K562 (cell line): ENCODE data around the gene EMD. TPM values are rescaled to one million over a fixed set of nuclear protein-coding genes. Genes with fewer than 3 reads are reported as not detected.

ENCODE experiments used
- ATAC-seq: fragments of 200-7000 bp; cut with Tn5 transposase; 3 replicates; pipeline ENCODE4 v1.9.1; 2020; ENCODE audit warnings: moderate library complexity
- BruUV-seq: library from RNA; stranded (reverse); fragments of 400-500 nt; replicated peaks from 2 replicates; lab custom pipeline; 2021; lab: Mats Ljungman, UMichigan
- CTCF ChIA-PET: fragments of 300-600 bp; formaldehyde crosslinking; extraction: SDS; loops from one replicate; lab custom pipeline; 2021; ENCODE audit warnings: low intra/inter-chr PET ratio; lab: Yijun Ruan, JAX
- POLR2A ChIA-PET: fragments of 300-600, 350-650 bp; sonication (Branson Sonifier 250); formaldehyde crosslinking; extraction: SDS; loops from one replicate; lab custom pipeline; 2021; ENCODE audit warnings: antibody characterized with exemption, inconsistent platforms; lab: Yijun Ruan, JAX
- DNase-seq, 4 experiments: peaks; one replicate each; pipeline versions ENCODE4 v3.0.0 to v3.0.0-alpha.2; 2011 to 2018; ENCODE audit warnings: low spot score in 3 of 4, mixed read lengths in 3 of 4; ENCODE audit errors: extremely low read depth in 1 of 4
- FAIRE-seq: peaks from 2 replicates; lab custom pipeline; 2011; peaks lifted over from hg19 to GRCh38; lab: Jason Lieb, UNC
- H2AFZ ChIP-seq: 2 replicates; pipeline ENCODE4 v1.6.0; 2011; ENCODE audit warnings: low read depth, low read length, control low read depth, inconsistent platforms
- H3K27ac ChIP-seq: fragments of 200-600 bp; 3 replicates; pipeline ENCODE4 v1.8.0; 2011; ENCODE audit warnings: low read depth, mild to moderate bottlenecking, control low read depth, inconsistent platforms, low read length, moderate library complexity, mixed read lengths; ENCODE audit errors: extremely low read depth
- H3K27me3 ChIP-seq, 2 experiments: fragments of 300-600 bp in 1 of 2; 2 replicates in 1 of 2; 3 replicates in 1 of 2; pipeline versions ENCODE4 v1.6.0 to v1.8.0; 2011; ENCODE audit warnings: inconsistent platforms in 2 of 2, low read length in 2 of 2, mild to moderate bottlenecking in 1 of 2, mixed read lengths in 1 of 2, moderate library complexity in 1 of 2; ENCODE audit not compliant: control insufficient read depth in 2 of 2, insufficient read depth in 2 of 2
- H3K36me3 ChIP-seq: fragments of 300-600 bp; 3 replicates; pipeline ENCODE4 v1.8.0; 2011; ENCODE audit warnings: mild to moderate bottlenecking, low read length, inconsistent platforms; ENCODE audit not compliant: control insufficient read depth, insufficient read depth
- H3K4me1 ChIP-seq, 2 experiments: fragments of 200-600 bp in 1 of 2; replicated peaks in 1 of 2; 2 replicates in 1 of 2; 3 replicates in 1 of 2; pipeline versions ENCODE4 v1.5.1 to v1.8.0; 2011; ENCODE audit warnings: inconsistent platforms in 2 of 2, low read length in 2 of 2, mild to moderate bottlenecking in 1 of 2, mixed read lengths in 1 of 2, moderate library complexity in 1 of 2; ENCODE audit not compliant: control insufficient read depth in 2 of 2, insufficient read depth in 2 of 2
- H3K4me2 ChIP-seq: 2 replicates; pipeline ENCODE4 v1.6.1; 2011; ENCODE audit warnings: low read length, control low read depth, inconsistent platforms, mixed read lengths; ENCODE audit not compliant: insufficient read depth
- H3K4me3 ChIP-seq: fragments of 200-600 bp; sonication (generic), shearing (Covaris generic); 2 replicates; pipeline ENCODE4 v1.5.1; 2016; ENCODE audit warnings: control low read depth, inconsistent platforms
- H3K79me2 ChIP-seq: fragments of 200-600 bp; 3 replicates; pipeline ENCODE4 v1.8.0; 2011; ENCODE audit warnings: low read length, inconsistent platforms; ENCODE audit not compliant: control insufficient read depth, insufficient read depth
- H3K9ac ChIP-seq, 2 experiments: 2 replicates each; pipeline versions ENCODE4 v1.6.0 to v1.6.1; 2011; ENCODE audit warnings: low read depth in 2 of 2, low read length in 2 of 2, control low read depth in 1 of 2, inconsistent platforms in 1 of 2, mild to moderate bottlenecking in 1 of 2, mixed read lengths in 1 of 2; ENCODE audit not compliant: insufficient read depth in 1 of 2
- H3K9me1 ChIP-seq: one replicate; pipeline ENCODE4 v1.6.0; 2011; ENCODE audit warnings: inconsistent platforms, mild to moderate bottlenecking, low read length, moderate library complexity; ENCODE audit not compliant: control insufficient read depth, insufficient read depth
- H3K9me3 ChIP-seq: replicated peaks from 2 replicates; pipeline ENCODE4 v1.5.1; 2011; ENCODE audit warnings: low read depth, low read length, inconsistent platforms; ENCODE audit not compliant: control insufficient read depth, insufficient read depth
- H4K20me1 ChIP-seq: replicated peaks from 2 replicates; pipeline ENCODE4 v1.6.1; 2011; ENCODE audit warnings: low read length, inconsistent platforms, mixed read lengths; ENCODE audit not compliant: control insufficient read depth, insufficient read depth
- ATF1 ChIP-seq, 2 experiments: fragments of 450-650 bp in 1 of 2; IDR thresholded peaks; 2 replicates each; pipeline ENCODE4 v1.6.1; 2016; ENCODE audit warnings: missing compliant biosample characterization in 1 of 2, missing genetic modification characterization in 1 of 2
- BCLAF1 ChIP-seq, 2 experiments: fragments of 450-650 bp in 1 of 2; IDR thresholded peaks; 2 replicates each; pipeline ENCODE4 v1.6.1; 2011 to 2017; ENCODE audit warnings: low read depth in 2 of 2, antibody characterized with exemption in 1 of 2, borderline replicate concordance in 1 of 2, low read length in 1 of 2, mild to moderate bottlenecking in 1 of 2, mixed read lengths in 1 of 2; ENCODE audit not compliant: control insufficient read depth in 1 of 2
- E2F5 ChIP-seq: sonication (generic); formaldehyde crosslinking; IDR thresholded peaks from 2 replicates; pipeline ENCODE4 v1.8.0; 2022; ENCODE audit warnings: mild to moderate bottlenecking, missing genetic modification reagents
- ELF1 ChIP-seq: fragments of 200-800 bp; sonication (Bioruptor generic); IDR thresholded peaks from 2 replicates; pipeline ENCODE4 v1.6.1; 2016; ENCODE audit warnings: missing genetic modification characterization, missing compliant biosample characterization
- FOXK1 ChIP-seq: sonication (generic); formaldehyde crosslinking; IDR thresholded peaks from 2 replicates; pipeline ENCODE4 v1.8.0; 2022; ENCODE audit warnings: missing genetic modification reagents, mild to moderate bottlenecking, borderline replicate concordance
- GATAD2B ChIP-seq: fragments of 450-650 bp; IDR thresholded peaks from 2 replicates; pipeline ENCODE4 v1.6.1; 2017; ENCODE audit warnings: mild to moderate bottlenecking, borderline replicate concordance
- LARP7 ChIP-seq: fragments of 450-650 bp; IDR thresholded peaks from 2 replicates; pipeline ENCODE4 v1.6.1; 2016
- RBFOX2 ChIP-seq: fragments of 200-400 bp; formaldehyde crosslinking; IDR thresholded peaks from 2 replicates; pipeline ENCODE4 v1.6.1; 2017; ENCODE audit warnings: low read depth, mild to moderate bottlenecking, low read length, moderate library complexity
- ZKSCAN8 ChIP-seq: fragments of 200-800 bp; sonication (Bioruptor generic); IDR thresholded peaks from 2 replicates; pipeline ENCODE4 v1.6.1; 2016; ENCODE audit warnings: missing genetic modification characterization, missing compliant biosample characterization
- ZNF263 ChIP-seq: sonication (generic); formaldehyde crosslinking; IDR thresholded peaks from 2 replicates; pipeline ENCODE4 v1.8.0; 2022; ENCODE audit warnings: mild to moderate bottlenecking, missing genetic modification reagents, borderline replicate concordance
- ZNF431 ChIP-seq: sonication (generic); formaldehyde crosslinking; IDR thresholded peaks from 2 replicates; pipeline ENCODE4 v1.8.0; 2022; ENCODE audit warnings: mild to moderate bottlenecking, missing genetic modification reagents
- ZNF77 ChIP-seq: fragments of 250-450 bp; sonication (Bioruptor Pico); IDR thresholded peaks from 2 replicates; pipeline ENCODE4 v1.5.0; 2020
- WGBS: fragments of 100-300 bp; shearing (Covaris generic); methylation state at CpG from one replicate; pipeline ENCODE4 v1.1.6; 2016; ENCODE audit warnings: low coverage, mixed read lengths; ENCODE audit not compliant: insufficient coverage; ENCODE audit errors: missing lambda C conversion rate; 5-methylcytosine and 5-hydroxymethylcytosine counted together
- in situ Hi-C: fragments of 300-500 bp; cut with MboI; formaldehyde crosslinking; loops from 4 replicates; pipeline ENCODE4 v1.15.0; 2018; ENCODE audit warnings: inconsistent platforms, mixed read lengths
- intact Hi-C: fragments of 100-400 bp; cut with micrococcal nuclease; formaldehyde crosslinking; loops from 2 replicates; pipeline ENCODE4 v1.14.2; 2022
- polyA plus RNA-seq, 8 experiments: library from polyadenylated mRNA; depleted of rRNA in 4 of 8; stranded (reverse) in 5 of 8; unstranded in 3 of 8; fragments of >200 nt; fragmentation: Nextera tagmentation in 2 of 8; fragmentation: Illumina TruSeq in 1 of 8; extraction: Ambion mirVana in 2 of 8; extraction: Trizol in 1 of 8; gene quantifications; 2 replicates each; pipeline versions ENCODE4 v1.2.1 to v1.2.3, GENCODE V29; 2011 to 2014; ENCODE audit warnings: inconsistent platforms in 1 of 8, missing spikeins in 1 of 8
- total RNA-seq, 7 experiments: library from RNA; depleted of rRNA in 6 of 7; stranded (reverse); fragments of >200 nt in 6 of 7; fragmentation: Illumina TruSeq in 2 of 7; extraction: Trizol in 2 of 7; gene quantifications; 2 replicates each; pipeline versions ENCODE4 v1.2.1 to v1.2.3, GENCODE V29; 2011 to 2021; ENCODE audit warnings: low replicate concordance in 1 of 7

Gene EMD
- total and polyA plus RNA-seq, 9 of the 15 experiments (the other 6 are each of a cell fraction or from before 2014, with no cell fraction given) = 2.3 to 206 (median 61.9) TPM

- TF ChIP-seq ELF1 (tag) (peak; percentile 71), ZKSCAN8 (CRISPR knock-in tag) (0 out of 2 replicates have a peak, but pooled peaks have one; percentile 4), ZNF77 (CRISPR knock-in tag) (no peak), GATAD2B (0 out of 2 replicates have a peak, but pooled peaks have one; percentile 13)
- TF ChIP-seq, all 486 proteins: peak for 76
Measured at GRCh38 chrX:154398668-154399526, 19.8 kb downstream of the EMD start (continued).

GRCh38 chrX:154399527-154400368, 20.7 kb downstream of the EMD start:
- no TSS peak for BruUV-seq
- 0 out of 2 replicates have a peak, but pooled peaks have one; percentile 58 for TF ChIP-seq E2F5 (CRISPR knock-in tag)
- no peak for TF ChIP-seq ATF1 (CRISPR knock-in tag; IDR thresholded peaks at IDR 0.05)
- TF ChIP-seq ATF1 (tag; IDR thresholded peaks at IDR 0.05) = peak; percentile 79
- peak; percentile 68; the same call in 1 of the 2 replicates for TF ChIP-seq ZNF263 (CRISPR knock-in tag)
- TF ChIP-seq ZNF431 (CRISPR knock-in tag) = 0 out of 2 replicates have a peak, but pooled peaks have one; percentile 35
- TF ChIP-seq LARP7 = no peak
- TF ChIP-seq ZKSCAN8 (CRISPR knock-in tag) = peak; percentile 2; the same call in 1 of the 2 replicates
- no peak for TF ChIP-seq RBFOX2
- peak in 1 of 2 experiments; percentile 25; a peak in 1 of 4 replicates for TF ChIP-seq BCLAF1 (IDR thresholded peaks at IDR 0.05; ENCODE audit: borderline replicate concordance in 1 of 2, control insufficient read depth in 1 of 2, low read depth in 2 of 2, low read length in 1 of 2)
- TF ChIP-seq FOXK1 (CRISPR knock-in tag) = 0 out of 2 replicates have a peak, but pooled peaks have one; percentile 15

More at GRCh38 chrX:154399527-154400368, 20.7 kb downstream of the EMD start:
- no peaks in the 10 kb centered on the region; the same call in 1 of the 2 replicates for H3K9me3 ChIP-seq
- peak overlapping the region; percentile 97 for H3K4me2 ChIP-seq
- POLR2A ChIA-PET = interaction anchor here (0.6 to 6.0 kb wide), 17 partner anchors 10 to 142 kb away, joined by 3 to 85 read pairs (median 5); partner anchors contain the start of genes ATP6AP1, DNASE1L1 and TAFAZZIN
- H3K27ac ChIP-seq = peak overlapping the region; percentile 97
- H3K4me3 ChIP-seq = peak overlapping the region; percentile 64
- intact Hi-C loops = loop anchor here (5.0 kb wide), 1 partner anchor 88 kb away; the partner anchor contains the start of gene UBL4A
- FAIRE-seq = peak; percentile 51
- in situ Hi-C loops = loop anchor here (10.0 kb wide), 1 partner anchor 135 kb away; no protein-coding TSS in a partner anchor
- peak in 2 of 4 experiments; percentile 32 to 33 for DNase-seq
- no peaks in the 10 kb centered on the region for H3K9me1 ChIP-seq
- 12% methylated on average over 12 of the region's 14 CpGs for WGBS
- peaks cover 35% of the 10 kb centered on the region for H3K36me3 ChIP-seq
- H2AFZ ChIP-seq = no peak overlapping the region
- ATAC-seq = no peak
- CTCF ChIA-PET = interaction anchor here (0.5 to 3.3 kb wide), 2 partner anchors 135 to 139 kb away, joined by 3 to 17 read pairs; no protein-coding TSS in a partner anchor
- peak overlapping the region; percentile 95 to 98 for H3K9ac ChIP-seq
- no peaks in the 10 kb centered on the region for H3K27me3 ChIP-seq
- H3K79me2 ChIP-seq = peaks cover 42% of the 10 kb centered on the region
- peaks cover 13% of the 10 kb centered on the region for H4K20me1 ChIP-seq
- peaks cover 5 to 20% of the 10 kb centered on the region in 2 experiments; a peak in 3 of 5 replicates for H3K4me1 ChIP-seq
